Measurements from ENCODE around the gene HOXD13. TPM values are rescaled to one million over a fixed set of nuclear protein-coding genes. Genes with fewer than 3 reads are reported as not detected.

The HOXD13 gene
- total and polyA plus RNA-seq, 2 of the 13 experiments (the other 11 are each of a cell fraction or from before 2014, with no cell fraction given): not detected

DNA sequence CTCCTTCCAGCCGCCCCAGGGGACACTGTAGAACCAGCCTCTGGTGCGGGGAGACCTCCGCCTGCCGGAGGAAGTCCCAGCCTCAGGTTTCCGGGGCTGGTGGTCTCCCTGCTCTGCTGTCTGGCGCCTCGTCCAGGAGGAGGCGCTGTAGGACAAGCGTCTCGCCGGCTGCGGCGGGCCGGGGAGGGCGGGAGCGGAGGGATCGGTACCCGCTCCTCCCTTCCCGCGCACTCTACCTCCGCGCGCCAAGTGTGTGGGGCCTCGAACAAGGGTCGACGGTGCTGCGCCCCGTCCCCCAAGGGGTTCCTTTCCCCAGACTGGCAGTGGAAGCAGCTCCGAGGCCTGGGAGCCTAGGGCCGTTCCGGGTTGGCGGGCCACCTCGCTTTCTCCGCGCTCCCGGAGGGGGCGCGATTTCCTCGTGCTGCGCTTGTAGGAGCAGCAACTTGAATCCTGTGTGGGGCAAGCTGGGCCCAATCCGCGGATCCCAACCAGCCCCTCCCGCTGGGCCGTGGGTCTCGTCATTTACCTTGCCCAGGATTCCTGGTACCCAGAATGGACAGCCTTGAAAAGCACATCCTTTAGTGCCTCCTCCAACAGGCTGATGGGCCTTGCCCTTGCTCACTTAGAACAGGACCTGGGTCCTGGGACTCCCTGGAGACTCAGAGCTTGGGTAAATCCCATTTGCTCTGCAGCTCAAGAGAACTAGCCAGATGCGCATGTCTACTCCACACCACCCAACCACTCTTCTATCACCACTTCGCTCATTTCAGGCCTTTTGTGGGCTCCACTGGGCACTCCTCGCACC, 48.2 kb downstream of the HOXD13 start (continued):
- TF ChIP-seq, protein P1, sequence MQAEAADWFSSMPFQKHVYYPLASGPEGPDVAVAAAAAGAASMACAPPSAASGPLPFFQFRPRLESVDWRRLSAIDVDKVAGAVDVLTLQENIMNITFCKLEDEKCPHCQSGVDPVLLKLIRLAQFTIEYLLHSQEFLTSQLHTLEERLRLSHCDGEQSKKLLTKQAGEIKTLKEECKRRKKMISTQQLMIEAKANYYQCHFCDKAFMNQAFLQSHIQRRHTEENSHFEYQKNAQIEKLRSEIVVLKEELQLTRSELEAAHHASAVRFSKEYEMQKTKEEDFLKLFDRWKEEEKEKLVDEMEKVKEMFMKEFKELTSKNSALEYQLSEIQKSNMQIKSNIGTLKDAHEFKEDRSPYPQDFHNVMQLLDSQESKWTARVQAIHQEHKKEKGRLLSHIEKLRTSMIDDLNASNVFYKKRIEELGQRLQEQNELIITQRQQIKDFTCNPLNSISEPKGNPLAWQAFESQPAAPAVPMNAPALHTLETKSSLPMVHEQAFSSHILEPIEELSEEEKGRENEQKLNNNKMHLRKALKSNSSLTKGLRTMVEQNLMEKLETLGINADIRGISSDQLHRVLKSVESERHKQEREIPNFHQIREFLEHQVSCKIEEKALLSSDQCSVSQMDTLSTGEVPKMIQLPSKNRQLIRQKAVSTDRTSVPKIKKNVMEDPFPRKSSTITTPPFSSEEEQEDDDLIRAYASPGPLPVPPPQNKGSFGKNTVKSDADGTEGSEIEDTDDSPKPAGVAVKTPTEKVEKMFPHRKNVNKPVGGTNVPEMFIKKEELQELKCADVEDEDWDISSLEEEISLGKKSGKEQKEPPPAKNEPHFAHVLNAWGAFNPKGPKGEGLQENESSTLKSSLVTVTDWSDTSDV (CRISPR knock-in tag; IDR thresholded peaks at IDR 0.05): peak; percentile 86; the same call in 1 of the 2 replicates
- TF ChIP-seq ZBTB7B (CRISPR knock-in tag; IDR thresholded peaks at IDR 0.05): peak; percentile 94
- 0 out of 2 replicates have a peak, but pooled peaks have one; percentile 53 for TF ChIP-seq ARID2 (CRISPR knock-in tag; IDR thresholded peaks at IDR 0.05; ENCODE audit: borderline replicate concordance)
- TF ChIP-seq ZNF709 (CRISPR knock-in tag; IDR thresholded peaks at IDR 0.05): peak; percentile 83
- TF ChIP-seq TP53 (CRISPR knock-in tag; conservative IDR thresholded peaks at IDR 0.05): no peak
- TF ChIP-seq SOX6 (IDR thresholded peaks at IDR 0.05): no peak
- peak; percentile 36; the same call in 1 of the 2 replicates for TF ChIP-seq SOX6 (CRISPR knock-in tag; IDR thresholded peaks at IDR 0.05)
- peak; percentile 94 for TF ChIP-seq CBX5 (CRISPR knock-in tag; IDR thresholded peaks at IDR 0.05; ENCODE audit: borderline replicate concordance)
- TF ChIP-seq ZNF501 (CRISPR knock-in tag; IDR thresholded peaks at IDR 0.05): peak; percentile 79; the same call in 1 of the 2 replicates
- peak; percentile 47 for TF ChIP-seq TEAD3 (CRISPR knock-in tag; optimal IDR thresholded peaks at IDR 0.05; ENCODE audit: borderline replicate concordance)
- 0 out of 2 replicates have a peak, but pooled peaks have one; percentile 47 for TF ChIP-seq TGIF2 (CRISPR knock-in tag; IDR thresholded peaks at IDR 0.05)
- no peak for TF ChIP-seq JDP2 (CRISPR knock-in tag; IDR thresholded peaks at IDR 0.05; ENCODE audit: borderline replicate concordance)
- TF ChIP-seq ZNF232 (CRISPR knock-in tag; IDR thresholded peaks at IDR 0.05; ENCODE audit: borderline replicate concordance): no peak
- peak; percentile 74; the same call in 1 of the 2 replicates for TF ChIP-seq THAP9 (CRISPR knock-in tag; IDR thresholded peaks at IDR 0.05; ENCODE audit: borderline replicate concordance)
- TF ChIP-seq POGZ (CRISPR knock-in tag; IDR thresholded peaks at IDR 0.05): peak; percentile 60
- TF ChIP-seq SMAD3 (CRISPR knock-in tag; IDR thresholded peaks at IDR 0.05): peak; percentile 76; the same call in 1 of the 2 replicates
- TF ChIP-seq ETV6 (CRISPR knock-in tag; conservative IDR thresholded peaks at IDR 0.05): peak; percentile 77; the same call in 1 of the 2 replicates
- TF ChIP-seq DBP (CRISPR knock-in tag; IDR thresholded peaks at IDR 0.05; ENCODE audit: not compliant biosample characterization): no peak
- TF ChIP-seq, protein P2, sequence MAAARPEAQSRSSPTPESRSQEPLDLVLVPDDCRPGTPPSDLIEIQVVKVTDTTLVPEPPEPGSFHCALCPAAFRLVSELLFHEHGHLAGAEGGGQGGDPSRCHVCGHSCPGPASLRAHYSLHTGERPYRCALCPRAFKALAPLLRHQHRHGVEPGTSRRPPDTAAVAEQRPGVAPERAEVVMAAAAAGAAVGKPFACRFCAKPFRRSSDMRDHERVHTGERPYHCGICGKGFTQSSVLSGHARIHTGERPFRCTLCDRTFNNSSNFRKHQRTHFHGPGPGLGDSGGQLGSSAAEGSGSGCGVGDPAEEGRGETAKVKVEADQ (CRISPR knock-in tag; IDR thresholded peaks at IDR 0.05; ENCODE audit: borderline replicate concordance): peak; percentile 67; the same call in 1 of the 2 replicates
- no peak for TF ChIP-seq TFE3 (CRISPR knock-in tag; IDR thresholded peaks at IDR 0.05)

Measured in HepG2 (cell line).